Muscle of leg (tissue), 11 donors: ENCODE data around the gene CCDC78. TPM values are rescaled to one million over a fixed set of nuclear protein-coding genes. Genes with fewer than 3 reads are reported as not detected.

Experiments
- DNase-seq: peaks from one replicate; pipeline ENCODE4 v3.0.0; 2013
- H3K27ac ChIP-seq: one replicate; pipeline ENCODE4 v1.5.1; 2013; ENCODE audit warnings: mild to moderate bottlenecking, low read length, control low read depth
- H3K27me3 ChIP-seq: one replicate; pipeline ENCODE4 v1.6.1; 2013; ENCODE audit warnings: low read length; ENCODE audit not compliant: control insufficient read depth, insufficient read depth
- H3K36me3 ChIP-seq: one replicate; pipeline ENCODE4 v1.6.1; 2013; ENCODE audit warnings: low read length; ENCODE audit not compliant: control insufficient read depth, insufficient read depth
- H3K4me1 ChIP-seq: one replicate; pipeline ENCODE4 v1.6.1; 2013; ENCODE audit warnings: low read length; ENCODE audit not compliant: control insufficient read depth, insufficient read depth
- H3K4me3 ChIP-seq: one replicate; pipeline ENCODE4 v1.5.1; 2013; ENCODE audit warnings: low read length, control low read depth
- H3K9me3 ChIP-seq: replicated peaks from 2 replicates; pipeline ENCODE4 v1.6.1; 2013; ENCODE audit warnings: low read depth, low read length; ENCODE audit not compliant: control insufficient read depth
- WGBS: methylation state at CpG from one replicate; pipeline ENCODE4 v1.1.5; 2013; ENCODE audit warnings: missing lambda C conversion rate; ENCODE audit not compliant: insufficient coverage; 5-methylcytosine and 5-hydroxymethylcytosine counted together
- polyA plus RNA-seq, 8 donors: library from polyadenylated mRNA; unstranded; fragments of 120-200 nt; gene quantifications; one replicate each; pipeline versions ENCODE4 v1.2.1 to v1.2.3, GENCODE V29; 2013; ENCODE audit warnings: inconsistent platforms in 1 of 8, low replicate concordance in 1 of 8; ENCODE audit not compliant: insufficient read length in 8 of 8, insufficient read depth in 1 of 8
- total RNA-seq: library from RNA; stranded (reverse); fragments of 120-200 nt; gene quantifications from one replicate; pipeline ENCODE4 v1.2.4, GENCODE V29; 2013

CCDC78 gene
- total and polyA plus RNA-seq, 9 donors = 0.18 to 2.1 (median 1.3) TPM

GRCh38 chr16:739560-740458 is 13.6 kb upstream of the CCDC78 start:
- H3K27me3 ChIP-seq = no peaks in the 10 kb centered on the region
- H3K36me3 ChIP-seq = peaks cover 37% of the 10 kb centered on the region
- peak overlapping the region; percentile 95 for H3K4me3 ChIP-seq
- no peaks in the 10 kb centered on the region for H3K9me3 ChIP-seq
- WGBS = 42% methylated on average over 35 of the region's 38 CpGs
- no peak for DNase-seq
- peaks cover 14% of the 10 kb centered on the region for H3K4me1 ChIP-seq
- H3K27ac ChIP-seq = no peak overlapping the region

GRCh38 chr16:736936-737481 is 10.8 kb upstream of the CCDC78 start:
- peaks cover 14% of the 10 kb centered on the region for H3K4me1 ChIP-seq
- WGBS = 91% methylated on average over 24 of the region's 29 CpGs
- DNase-seq = no peak
- H3K36me3 ChIP-seq = peaks cover 63% of the 10 kb centered on the region
- H3K9me3 ChIP-seq = no peaks in the 10 kb centered on the region
- no peak overlapping the region for H3K27ac ChIP-seq
- no peaks in the 10 kb centered on the region for H3K27me3 ChIP-seq
- H3K4me3 ChIP-seq = no peak overlapping the region

- Histone ChIP-seq H3K4me1 (peaks cover 10% of the 10 kb centered on the region), H3K27me3 (no peaks in the 10 kb centered on the region), H3K27ac (no peak overlapping the region), H3K36me3 (peaks cover 72% of the 10 kb centered on the region), H3K4me3 (no peak overlapping the region), H3K9me3 (no peaks in the 10 kb centered on the region)
- DNase-seq = no peak
- WGBS = 87% methylated on average over 13 of the region's 13 CpGs
Observed at GRCh38 chr16:735982-736453, 9.8 kb upstream of the CCDC78 start.

GRCh38 chr16:734981-735881 is 9.0 kb upstream of the CCDC78 start:
- WGBS = 89% methylated on average over 24 of the region's 25 CpGs

GRCh38 chr16:734208-734980 is 8.2 kb upstream of the CCDC78 start:
- no peak overlapping the region for H3K4me3 ChIP-seq
- H3K27ac ChIP-seq = no peak overlapping the region
- peaks cover 81% of the 10 kb centered on the region for H3K36me3 ChIP-seq
- no peaks in the 10 kb centered on the region for H3K4me1 ChIP-seq
- no peaks in the 10 kb centered on the region for H3K9me3 ChIP-seq
- 92% methylated on average over 45 of the region's 49 CpGs for WGBS
- peaks cover 2% of the 10 kb centered on the region for H3K27me3 ChIP-seq
- DNase-seq = no peak

More at GRCh38 chr16:734981-735881, 9.0 kb upstream of the CCDC78 start:
- Histone ChIP-seq H3K36me3 (peaks cover 79% of the 10 kb centered on the region), H3K4me1 (peaks cover 8% of the 10 kb centered on the region), H3K9me3 (no peaks in the 10 kb centered on the region), H3K4me3 (no peak overlapping the region), H3K27ac (no peak overlapping the region), H3K27me3 (no peaks in the 10 kb centered on the region)
- DNase-seq = no peak

GRCh38 chr16:733382-734207 is 7.4 kb upstream of the CCDC78 start:
- no peak overlapping the region for H3K4me3 ChIP-seq
- H3K4me1 ChIP-seq = peaks cover 1% of the 10 kb centered on the region
- H3K27ac ChIP-seq = no peak overlapping the region
- no peaks in the 10 kb centered on the region for H3K9me3 ChIP-seq
- peaks cover 79% of the 10 kb centered on the region for H3K36me3 ChIP-seq
- H3K27me3 ChIP-seq = peaks cover 10% of the 10 kb centered on the region
- no peak for DNase-seq
- WGBS = 72% methylated on average over 33 of the region's 34 CpGs

GRCh38 chr16:732936-733335 is 6.7 kb upstream of the CCDC78 start:
- H3K36me3 ChIP-seq = peaks cover 75% of the 10 kb centered on the region
- WGBS = 94% methylated on average over 11 of the region's 13 CpGs
- peaks cover 15% of the 10 kb centered on the region for H3K27me3 ChIP-seq
- H3K4me3 ChIP-seq = no peak overlapping the region
- no peak for DNase-seq
- H3K27ac ChIP-seq = no peak overlapping the region
- H3K4me1 ChIP-seq = peaks cover 4% of the 10 kb centered on the region
- H3K9me3 ChIP-seq = no peaks in the 10 kb centered on the region

GRCh38 chr16:732332-732731 is 6.1 kb upstream of the CCDC78 start:
- Histone ChIP-seq H3K27ac (no peak overlapping the region), H3K9me3 (no peaks in the 10 kb centered on the region), H3K4me1 (peaks cover 10% of the 10 kb centered on the region), H3K36me3 (peaks cover 69% of the 10 kb centered on the region), H3K4me3 (no peak overlapping the region), H3K27me3 (peaks cover 20% of the 10 kb centered on the region)
- DNase-seq = no peak
- WGBS = 80% methylated on average over 9 of the region's 12 CpGs
